Daoy (cell line): ENCODE data around the gene WIPF2. TPM values are rescaled to one million over a fixed set of nuclear protein-coding genes. Genes with fewer than 3 reads are reported as not detected.

Source experiments
- DNase-seq: peaks from one replicate; pipeline ENCODE4 v3.0.0-alpha.2; 2015; ENCODE audit warnings: low read depth
- total RNA-seq: library from RNA; depleted of rRNA; stranded (reverse); fragments of >200 nt; shearing (Covaris generic); gene quantifications from 2 replicates; pipeline ENCODE4 v1.2.3, GENCODE V29; 2014; rRNA removed

The WIPF2 gene
- total RNA-seq: 4.9 and 6.3 TPM in 2 replicates

- peak; percentile 98 for DNase-seq
Observed at GRCh38 chr17:40218740-40219593, at the start of gene WIPF2. TSS of gene WIPF2 (plus strand) at chr17:40219304. CDS start at chr17:40256460, 37,156 bp downstream.

- no peak for DNase-seq
Observed at GRCh38 chr17:40170325-40170724, 48.8 kb upstream of the WIPF2 start.

GRCh38 chr17:40171750-40172149, 47.4 kb upstream of the WIPF2 start:
- no peak for DNase-seq

GRCh38 chr17:40173091-40173777, 45.9 kb upstream of the WIPF2 start:
- no peak for DNase-seq

GRCh38 chr17:40173778-40174135, 45.3 kb upstream of the WIPF2 start:
- DNase-seq: no peak

GRCh38 chr17:40174514-40174913, 44.6 kb upstream of the WIPF2 start:
- no peak for DNase-seq

- no peak for DNase-seq
Observed at GRCh38 chr17:40175928-40176753, 43.0 kb upstream of the WIPF2 start.

- no peak for DNase-seq
Observed at GRCh38 chr17:40176754-40177110, 42.4 kb upstream of the WIPF2 start.

- peak; percentile 77 for DNase-seq
Observed at GRCh38 chr17:40177275-40177874, 41.7 kb upstream of the WIPF2 start, which contains the start of gene RAPGEFL1. TSS of gene RAPGEFL1 (plus strand) at chr17:40177470. CDS start at chr17:40177862, 392 bp downstream.

- no peak for DNase-seq
Observed at GRCh38 chr17:40178021-40178601, 41.0 kb upstream of the WIPF2 start.

- DNase-seq: no peak
Observed at GRCh38 chr17:40178660-40179059, 40.4 kb upstream of the WIPF2 start.

GRCh38 chr17:40179923-40180659, 39.0 kb upstream of the WIPF2 start:
- peak; percentile 80 for DNase-seq

- DNase-seq: no peak
Observed at GRCh38 chr17:40180694-40181093, 38.4 kb upstream of the WIPF2 start.

GRCh38 chr17:40181205-40181604, 37.9 kb upstream of the WIPF2 start:
- no peak for DNase-seq

GRCh38 chr17:40182606-40183005, 36.5 kb upstream of the WIPF2 start:
- no peak for DNase-seq

- DNase-seq: no peak
Observed at GRCh38 chr17:40187238-40187637, 31.9 kb upstream of the WIPF2 start.

- DNase-seq: no peak
Observed at GRCh38 chr17:40188694-40189093, 30.4 kb upstream of the WIPF2 start.

GRCh38 chr17:40190197-40191021, 28.7 kb upstream of the WIPF2 start:
- DNase-seq: peak; percentile 35
